Activated T-helper 1 cell treated with anti-CD3 and anti-CD28 coated beads, Interleukin-2, amount 50 U/mL, for 16 hours (primary cell): ENCODE measurements around the gene TLR10.

ENCODE experiments used
- DNase-seq, 2 donors: peaks; one replicate each; pipeline ENCODE4 v3.0.0-alpha.2; 2020; ENCODE audit warnings: low read depth in 1 of 2, low spot score in 1 of 2

Gene TLR10

GRCh38 chr4:38730830-38731646 lies 51.8 kb downstream of the TLR10 start:
- peak; percentile 65 to 75 for DNase-seq

- DNase-seq = no peak
Measured at GRCh38 chr4:38730493-38730829, 52.3 kb downstream of the TLR10 start.

- no peak for DNase-seq
Measured at GRCh38 chr4:38728631-38729141, 54.1 kb downstream of the TLR10 start.

GRCh38 chr4:38724475-38724808 lies 58.3 kb downstream of the TLR10 start:
- no peak for DNase-seq

- DNase-seq = no peak
Measured at GRCh38 chr4:38723726-38724474, 58.9 kb downstream of the TLR10 start.

- no peak for DNase-seq
Measured at GRCh38 chr4:38723114-38723513, 59.7 kb downstream of the TLR10 start.
